OCI-LY1 (cell line): ENCODE measurements around the gene OGG1.

Source experiments
- H2AFZ ChIP-seq: fragments of 200-600 bp; sonication (generic), shearing (Covaris generic); 2 replicates; pipeline ENCODE4 v1.6.0; 2014; ENCODE audit warnings: antibody characterized with exemption, mild to moderate bottlenecking, low read length
- H3F3A ChIP-seq: fragments of 200-600 bp; sonication (generic), shearing (Covaris generic); 2 replicates; pipeline ENCODE4 v1.6.0; 2014; ENCODE audit warnings: mild to moderate bottlenecking, antibody characterized with exemption, low read length, moderate library complexity; ENCODE audit not compliant: insufficient read depth
- H3K27ac ChIP-seq: fragments of 200-600 bp; sonication (generic); 2 replicates; pipeline ENCODE4 v1.5.1; 2014; ENCODE audit warnings: low read length, mixed run types, mild to moderate bottlenecking, low read depth; ENCODE audit not compliant: poor library complexity, severe bottlenecking
- H3K27me3 ChIP-seq: fragments of 200-600 bp; sonication (generic); 2 replicates; pipeline ENCODE4 v1.6.0; 2014; ENCODE audit warnings: antibody characterized with exemption, mild to moderate bottlenecking, low read length, moderate library complexity; ENCODE audit not compliant: insufficient read depth
- H3K36me3 ChIP-seq: fragments of 200-600 bp; sonication (generic); 2 replicates; pipeline ENCODE4 v1.6.1; 2014; ENCODE audit warnings: mild to moderate bottlenecking, antibody characterized with exemption, low read length, moderate library complexity, mixed read lengths; ENCODE audit not compliant: insufficient read depth
- H3K4me1 ChIP-seq: fragments of 200-600 bp; sonication (generic); 2 replicates; pipeline ENCODE4 v1.5.1; 2014; ENCODE audit warnings: mild to moderate bottlenecking, low read length, moderate library complexity; ENCODE audit not compliant: insufficient read depth, severe bottlenecking
- H3K4me2 ChIP-seq: fragments of 200-600 bp; sonication (generic), shearing (Covaris generic); 2 replicates; pipeline ENCODE4 v1.6.1; 2014; ENCODE audit warnings: low read length
- H3K4me3 ChIP-seq: fragments of 200-600 bp; sonication (generic); 2 replicates; pipeline ENCODE4 v1.5.1; 2014; ENCODE audit warnings: low read length, low read depth, mild to moderate bottlenecking, mixed read lengths; ENCODE audit not compliant: poor library complexity, severe bottlenecking
- H3K79me2 ChIP-seq: fragments of 200-600 bp; shearing (Covaris generic); 2 replicates; pipeline ENCODE4 v1.6.1; 2016; ENCODE audit warnings: mixed run types, low read length, mixed read lengths; ENCODE audit not compliant: insufficient read depth
- H3K9ac ChIP-seq: fragments of 200-600 bp; sonication (generic), shearing (Covaris generic); 2 replicates; pipeline ENCODE4 v1.6.1; 2014; ENCODE audit warnings: mild to moderate bottlenecking, low read length, mixed read lengths
- H3K9me2 ChIP-seq: fragments of 200-600 bp; sonication (generic), shearing (Covaris generic); 2 replicates; pipeline ENCODE4 v1.6.1; 2014; ENCODE audit warnings: low read depth, mild to moderate bottlenecking, low read length, mixed read lengths
- H3K9me3 ChIP-seq: fragments of 200-600 bp; shearing (Covaris generic); 2 replicates; pipeline ENCODE4 v1.6.1; 2014; ENCODE audit warnings: low read length, mixed read lengths
- H4K20me1 ChIP-seq: fragments of 200-600 bp; sonication (generic), shearing (Covaris generic); 2 replicates; pipeline ENCODE4 v1.6.0; 2016; ENCODE audit warnings: mild to moderate bottlenecking, low read length; ENCODE audit not compliant: insufficient read depth
- EZH2 ChIP-seq: fragments of 200-600 bp; sonication (generic), shearing (Covaris generic); IDR thresholded peaks from 2 replicates; pipeline ENCODE4 v1.8.0; 2017; ENCODE audit warnings: borderline replicate concordance, mixed run types, mild to moderate bottlenecking, antibody characterized with exemption, low read length, moderate library complexity, mixed read lengths
- TF ChIP-seq, protein P1 (sequence below): fragments of 200-600 bp; sonication (generic), shearing (Covaris generic); IDR thresholded peaks from 2 replicates; pipeline ENCODE4 v1.5.1; 2017; ENCODE audit warnings: mild to moderate bottlenecking, antibody characterized with exemption, low read length, moderate library complexity, mixed read lengths

OGG1 gene

DNA sequence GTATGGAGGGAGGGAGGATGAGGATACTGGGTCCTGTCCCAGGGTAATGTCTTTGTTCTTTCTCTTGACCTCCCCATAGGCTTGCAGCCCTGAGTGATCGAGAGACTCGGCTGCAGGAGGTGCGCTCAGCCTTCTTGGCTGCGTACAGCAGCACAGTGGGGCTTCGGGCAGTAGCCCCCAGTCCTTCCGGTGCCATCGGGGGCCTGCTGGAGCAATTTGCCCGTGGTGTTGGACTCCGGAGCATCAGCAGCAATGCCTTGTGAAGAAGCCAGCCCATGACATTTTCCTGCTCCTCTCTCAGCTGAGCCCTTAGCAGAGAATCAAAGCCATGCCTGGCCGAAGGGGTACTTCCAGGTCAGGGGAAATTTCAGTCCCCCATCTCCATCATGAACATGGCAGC, 48.0 kb upstream of the OGG1 start:
- Histone ChIP-seq H3F3A (no peaks in the 10 kb centered on the region), H3K9me3 (no peaks in the 10 kb centered on the region), H3K79me2 (no peaks in the 10 kb centered on the region), H3K4me2 (no peak overlapping the region), H3K9ac (no peak overlapping the region), H3K4me3 (no peak overlapping the region), H3K9me2 (no peaks in the 10 kb centered on the region), H2AFZ (no peak overlapping the region), H3K36me3 (peaks cover 15% of the 10 kb centered on the region), H3K4me1 (no peaks in the 10 kb centered on the region), H3K27me3 (peaks cover 7% of the 10 kb centered on the region), H4K20me1 (no peaks in the 10 kb centered on the region), H3K27ac (no peak overlapping the region)
- TF ChIP-seq EZH2, result no peak
- TF ChIP-seq, protein P1, sequence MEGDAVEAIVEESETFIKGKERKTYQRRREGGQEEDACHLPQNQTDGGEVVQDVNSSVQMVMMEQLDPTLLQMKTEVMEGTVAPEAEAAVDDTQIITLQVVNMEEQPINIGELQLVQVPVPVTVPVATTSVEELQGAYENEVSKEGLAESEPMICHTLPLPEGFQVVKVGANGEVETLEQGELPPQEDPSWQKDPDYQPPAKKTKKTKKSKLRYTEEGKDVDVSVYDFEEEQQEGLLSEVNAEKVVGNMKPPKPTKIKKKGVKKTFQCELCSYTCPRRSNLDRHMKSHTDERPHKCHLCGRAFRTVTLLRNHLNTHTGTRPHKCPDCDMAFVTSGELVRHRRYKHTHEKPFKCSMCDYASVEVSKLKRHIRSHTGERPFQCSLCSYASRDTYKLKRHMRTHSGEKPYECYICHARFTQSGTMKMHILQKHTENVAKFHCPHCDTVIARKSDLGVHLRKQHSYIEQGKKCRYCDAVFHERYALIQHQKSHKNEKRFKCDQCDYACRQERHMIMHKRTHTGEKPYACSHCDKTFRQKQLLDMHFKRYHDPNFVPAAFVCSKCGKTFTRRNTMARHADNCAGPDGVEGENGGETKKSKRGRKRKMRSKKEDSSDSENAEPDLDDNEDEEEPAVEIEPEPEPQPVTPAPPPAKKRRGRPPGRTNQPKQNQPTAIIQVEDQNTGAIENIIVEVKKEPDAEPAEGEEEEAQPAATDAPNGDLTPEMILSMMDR, result no peak

DNA sequence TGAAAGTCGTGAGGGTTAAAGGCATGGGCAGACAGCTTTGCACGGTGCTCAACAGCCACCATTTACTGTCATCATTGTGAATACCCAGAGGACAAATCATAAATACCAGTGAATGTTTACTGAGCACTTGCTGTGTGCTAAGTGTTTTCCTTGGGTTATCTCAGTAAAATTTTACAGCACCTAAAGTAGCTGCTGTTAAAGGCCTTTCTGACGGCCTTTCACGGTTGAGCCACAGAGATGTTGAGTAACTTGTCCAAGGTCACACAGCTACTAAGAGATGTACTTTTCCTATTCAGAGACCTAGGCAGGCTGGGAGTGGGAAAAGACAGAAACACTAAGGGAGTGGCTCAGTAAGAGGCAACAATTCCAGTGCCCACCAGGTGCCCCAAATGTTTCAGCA, 46.5 kb upstream of the OGG1 start:
- no peak overlapping the region for H3K27ac ChIP-seq
- no peaks in the 10 kb centered on the region for H3F3A ChIP-seq
- no peak for TF ChIP-seq EZH2
- TF ChIP-seq, protein P1, result no peak
- no peaks in the 10 kb centered on the region for H3K79me2 ChIP-seq
- H3K27me3 ChIP-seq, result peaks cover 8% of the 10 kb centered on the region
- H2AFZ ChIP-seq, result no peak overlapping the region
- no peaks in the 10 kb centered on the region for H3K9me2 ChIP-seq
- H3K36me3 ChIP-seq, result peaks cover 15% of the 10 kb centered on the region
- no peaks in the 10 kb centered on the region for H3K9me3 ChIP-seq
- H3K4me1 ChIP-seq, result no peaks in the 10 kb centered on the region
- no peak overlapping the region for H3K9ac ChIP-seq
- H3K4me2 ChIP-seq, result no peak overlapping the region
- H4K20me1 ChIP-seq, result no peaks in the 10 kb centered on the region
- no peak overlapping the region for H3K4me3 ChIP-seq

GRCh38 chr3:9703736-9704346, 45.9 kb upstream of the OGG1 start, which contains the start of gene CPNE9:
CPNE9 (plus strand) TSS chr3:9703833; CDS start chr3:9703997, 164 bp downstream.
- H3K9me3 ChIP-seq, result no peaks in the 10 kb centered on the region
- peaks cover 15% of the 10 kb centered on the region for H3K36me3 ChIP-seq
- no peak within 1 kb of the TSS for H3K4me3 ChIP-seq
- no peaks in the 10 kb centered on the region for H3F3A ChIP-seq
- TF ChIP-seq, protein P1, result no peak
- no peak for TF ChIP-seq EZH2
- H3K27ac ChIP-seq, result no peak within 1 kb of the TSS
- H3K27me3 ChIP-seq, result peaks cover 8% of the 10 kb centered on the region
- H3K79me2 ChIP-seq, result no peaks in the 10 kb centered on the region
- no peaks in the 10 kb centered on the region for H3K4me1 ChIP-seq
- H3K4me2 ChIP-seq, result no peak within 1 kb of the TSS; the same call in 1 of the 2 replicates
- H3K9me2 ChIP-seq, result no peaks in the 10 kb centered on the region
- H2AFZ ChIP-seq, result no peak within 1 kb of the TSS
- no peak within 1 kb of the TSS for H3K9ac ChIP-seq
- no peaks in the 10 kb centered on the region for H4K20me1 ChIP-seq
